H9 (cell line): ENCODE measurements around the gene CFAP61. TPM values are rescaled to one million over a fixed set of nuclear protein-coding genes. Genes with fewer than 3 reads are reported as not detected.

Experiments
- DNase-seq: peaks from one replicate; pipeline ENCODE4 v3.0.0-alpha.2; 2017
- H2AFZ ChIP-seq: one replicate; pipeline ENCODE4 v1.6.1; 2013; ENCODE audit warnings: mild to moderate bottlenecking, low read length, control low read depth, moderate library complexity
- H2AK5ac ChIP-seq: 2 replicates; pipeline ENCODE4 v1.6.1; 2013; ENCODE audit warnings: low read length, control low read depth, mixed read lengths; ENCODE audit not compliant: insufficient read length
- H2BK120ac ChIP-seq: one replicate; pipeline ENCODE4 v1.6.1; 2013; ENCODE audit warnings: low read depth, mild to moderate bottlenecking, low read length, control low read depth, inconsistent platforms; ENCODE audit not compliant: poor library complexity, severe bottlenecking
- H2BK12ac ChIP-seq: 2 replicates; pipeline ENCODE4 v1.6.1; 2013; ENCODE audit warnings: low read length, control low read depth, mixed read lengths, low read depth; ENCODE audit not compliant: insufficient read length
- H2BK15ac ChIP-seq: 2 replicates; pipeline ENCODE4 v1.6.1; 2013; ENCODE audit warnings: low read depth, low read length, control low read depth
- H2BK20ac ChIP-seq: one replicate; pipeline ENCODE4 v1.6.1; 2013; ENCODE audit warnings: low read depth, mild to moderate bottlenecking, low read length, control low read depth, inconsistent platforms; ENCODE audit not compliant: poor library complexity, severe bottlenecking
- H2BK5ac ChIP-seq: 2 replicates; pipeline ENCODE4 v1.6.1; 2013; ENCODE audit warnings: low read length, control low read depth, mixed read lengths; ENCODE audit not compliant: insufficient read length
- H3K14ac ChIP-seq: 2 replicates; pipeline ENCODE4 v1.6.1; 2013; ENCODE audit warnings: low read length, control low read depth; ENCODE audit not compliant: insufficient read depth
- H3K18ac ChIP-seq: 2 replicates; pipeline ENCODE4 v1.6.1; 2013; ENCODE audit warnings: low read depth, mild to moderate bottlenecking, mixed read lengths, low read length, control low read depth; ENCODE audit not compliant: insufficient read length
- H3K23ac ChIP-seq: 2 replicates; pipeline ENCODE4 v1.6.1; 2013; ENCODE audit warnings: low read length, control low read depth, mixed read lengths, low read depth; ENCODE audit not compliant: insufficient read length
- H3K23me2 ChIP-seq: 2 replicates; pipeline ENCODE4 v1.6.1; 2013; ENCODE audit warnings: low read depth, mild to moderate bottlenecking, mixed read lengths, low read length, control low read depth; ENCODE audit not compliant: insufficient read length, poor library complexity, severe bottlenecking
- H3K27ac ChIP-seq: 2 replicates; pipeline ENCODE4 v1.5.1; 2013; ENCODE audit warnings: low read length, control low read depth, mixed read lengths, low read depth; ENCODE audit not compliant: insufficient read length
- H3K27me3 ChIP-seq: 2 replicates; pipeline ENCODE4 v1.6.1; 2013; ENCODE audit warnings: low read length, control low read depth, inconsistent platforms; ENCODE audit not compliant: insufficient read depth
- H3K4ac ChIP-seq: 2 replicates; pipeline ENCODE4 v1.6.1; 2013; ENCODE audit warnings: low read depth, mild to moderate bottlenecking, control low read depth, inconsistent platforms, low read length, moderate library complexity
- H3K4me1 ChIP-seq: 2 replicates; pipeline ENCODE4 v1.6.1; 2013; ENCODE audit warnings: low read length, control low read depth, inconsistent platforms; ENCODE audit not compliant: insufficient read depth
- H3K4me2 ChIP-seq: 2 replicates; pipeline ENCODE4 v1.6.1; 2013; ENCODE audit warnings: low read length, control low read depth, mixed read lengths; ENCODE audit not compliant: insufficient read length, insufficient read depth
- H3K56ac ChIP-seq: 2 replicates; pipeline ENCODE4 v1.6.1; 2013; ENCODE audit warnings: low read depth, mild to moderate bottlenecking, mixed read lengths, low read length, control low read depth; ENCODE audit not compliant: insufficient read length
- H3K79me1 ChIP-seq: 2 replicates; pipeline ENCODE4 v1.6.1; 2013; ENCODE audit warnings: low read depth, mild to moderate bottlenecking, moderate library complexity, low read length, control low read depth, inconsistent platforms; ENCODE audit not compliant: insufficient read depth, poor library complexity, severe bottlenecking
- H3K79me2 ChIP-seq: 2 replicates; pipeline ENCODE4 v1.6.1; 2013; ENCODE audit warnings: low read length, control low read depth, inconsistent platforms; ENCODE audit not compliant: insufficient read depth
- H3K9ac ChIP-seq: 2 replicates; pipeline ENCODE4 v1.6.1; 2013; ENCODE audit warnings: low read length, control low read depth, mixed read lengths; ENCODE audit not compliant: insufficient read length; ENCODE audit errors: extremely low read depth
- H3K9me3 ChIP-seq: one replicate; pipeline ENCODE4 v1.6.1; 2013; ENCODE audit warnings: low read depth, low read length, inconsistent platforms; ENCODE audit not compliant: control insufficient read depth
- H3T11ph ChIP-seq: one replicate; pipeline ENCODE4 v1.6.1; 2013; ENCODE audit warnings: mild to moderate bottlenecking, low read length, control low read depth, inconsistent platforms
- H4K20me1 ChIP-seq: one replicate; pipeline ENCODE4 v1.6.1; 2013; ENCODE audit not compliant: control insufficient read depth, insufficient read length, insufficient read depth
- H4K5ac ChIP-seq: 2 replicates; pipeline ENCODE4 v1.6.1; 2013; ENCODE audit warnings: low read depth, mild to moderate bottlenecking, mixed read lengths, low read length, control low read depth; ENCODE audit not compliant: insufficient read length
- H4K8ac ChIP-seq: replicated peaks from 2 replicates; pipeline ENCODE4 v1.6.1; 2013; ENCODE audit warnings: low read length, control low read depth, mixed read lengths, low read depth; ENCODE audit not compliant: insufficient read length
- H4K91ac ChIP-seq: 2 replicates; pipeline ENCODE4 v1.6.1; 2013; ENCODE audit warnings: low read depth, mild to moderate bottlenecking, moderate library complexity, mixed read lengths, low read length, control low read depth; ENCODE audit not compliant: insufficient read length
- H3K27ac Mint-ChIP-seq, 3 experiments: 2 replicates in 2 of 3; 3 replicates in 1 of 3; pipeline ENCODE4 v1.8.0; 2020 to 2021; ENCODE audit warnings: mixed read lengths in 3 of 3, mild to moderate bottlenecking in 1 of 3, moderate library complexity in 1 of 3
- H3K27me3 Mint-ChIP-seq: 2 replicates; pipeline ENCODE4 v1.8.0; 2021; ENCODE audit warnings: low read depth, mild to moderate bottlenecking, moderate library complexity, mixed read lengths
- H3K36me3 Mint-ChIP-seq, 3 experiments: 2 replicates in 2 of 3; 3 replicates in 1 of 3; pipeline ENCODE4 v1.8.0; 2020 to 2021; ENCODE audit warnings: low read depth in 3 of 3, mixed read lengths in 3 of 3; ENCODE audit not compliant: insufficient read depth in 1 of 3
- H3K4me1 Mint-ChIP-seq, 2 experiments: 2 replicates each; pipeline ENCODE4 v1.8.0; 2020; ENCODE audit warnings: mixed read lengths in 2 of 2
- H3K4me3 Mint-ChIP-seq, 2 experiments: 2 replicates in 1 of 2; 3 replicates in 1 of 2; pipeline ENCODE4 v1.8.0; 2020 to 2021; ENCODE audit warnings: mild to moderate bottlenecking in 2 of 2, mixed read lengths in 2 of 2, moderate library complexity in 1 of 2
- H3K9me3 Mint-ChIP-seq, 2 experiments: 2 replicates in 1 of 2; 3 replicates in 1 of 2; pipeline ENCODE4 v1.8.0; 2020; ENCODE audit warnings: mild to moderate bottlenecking in 2 of 2, mixed read lengths in 2 of 2, moderate library complexity in 1 of 2
- WGBS: extraction: QIAGEN DNeasy Blood & Tissue Kit; methylation state at CpG from one replicate; pipeline ENCODE4 v1.1.7; 2013; ENCODE audit warnings: missing lambda C conversion rate, low lambda C conversion rate, mixed read lengths; ENCODE audit not compliant: insufficient read length; ENCODE audit errors: extremely low coverage; 5-methylcytosine and 5-hydroxymethylcytosine counted together
- total RNA-seq: library from RNA; stranded (reverse); gene quantifications from 2 replicates; pipeline ENCODE4 v1.2.1, GENCODE V29; 2021
- TF ChIP-seq, protein P1 (sequence below): fragments of 200-600 bp; sonication (generic); conservative IDR thresholded peaks from 3 replicates; pipeline ENCODE4 v1.8.0; 2021; ENCODE audit warnings: antibody characterized with exemption, mild to moderate bottlenecking

The CFAP61 gene
- total RNA-seq, 1 experiment from 2014 or later, result 0.44 TPM

DNA sequence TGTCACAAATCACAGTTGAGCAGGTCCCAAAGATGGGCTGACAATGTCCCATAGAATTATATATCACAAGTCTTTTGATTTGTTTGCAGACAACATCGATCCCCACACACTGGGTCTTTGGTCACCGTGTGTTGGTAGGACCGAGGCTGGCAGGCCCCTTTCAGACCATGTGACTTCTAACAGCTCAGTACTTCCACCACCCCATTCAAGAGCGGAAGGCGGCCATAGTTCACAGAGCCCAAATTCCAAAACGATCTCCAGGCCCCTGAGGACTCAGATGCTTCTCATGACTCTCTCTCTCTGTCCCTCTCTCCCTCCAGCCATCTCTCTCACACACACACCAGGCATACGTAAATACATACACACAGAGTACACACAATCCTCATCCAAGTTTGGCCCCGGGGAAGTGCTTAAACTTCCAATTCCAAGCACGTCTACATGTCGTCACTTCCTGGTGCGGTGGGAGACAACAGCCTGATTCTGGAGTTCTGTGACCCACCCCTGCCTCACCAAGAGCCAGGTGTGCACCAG is 159.7 kb downstream of the CFAP61 start:
- Histone ChIP-seq H3K14ac (no peak overlapping the region), H2BK20ac (no peak overlapping the region), H3K4ac (no peak overlapping the region), H3K27me3 (no peaks in the 10 kb centered on the region), H2BK120ac (no peak overlapping the region), H3K56ac (no peak overlapping the region), H3K23me2 (no peaks in the 10 kb centered on the region), H2AFZ (no peak overlapping the region), H4K91ac (no peak overlapping the region), H2AK5ac (no peak overlapping the region), H3K23ac (no peak overlapping the region), H2BK5ac (no peak overlapping the region), H3K4me2 (no peak overlapping the region), H3K27ac (no peak overlapping the region), H3K79me1 (no peaks in the 10 kb centered on the region), H3K4me1 (peaks cover 3% of the 10 kb centered on the region; the same call in 1 of the 2 replicates), H3K79me2 (no peaks in the 10 kb centered on the region), H3T11ph (no peak overlapping the region), H3K18ac (no peak overlapping the region), H2BK15ac (no peak overlapping the region), H4K20me1 (no peaks in the 10 kb centered on the region), H3K9me3 (no peaks in the 10 kb centered on the region), H3K9ac (no peak overlapping the region), H2BK12ac (no peak overlapping the region), H4K8ac (no peak overlapping the region), H4K5ac (no peak overlapping the region)
- WGBS, result no CpG with 5 or more reads among the region's 11 CpGs
- no peak overlapping the region for H3K4me3 Mint-ChIP-seq
- TF ChIP-seq, protein P1, sequence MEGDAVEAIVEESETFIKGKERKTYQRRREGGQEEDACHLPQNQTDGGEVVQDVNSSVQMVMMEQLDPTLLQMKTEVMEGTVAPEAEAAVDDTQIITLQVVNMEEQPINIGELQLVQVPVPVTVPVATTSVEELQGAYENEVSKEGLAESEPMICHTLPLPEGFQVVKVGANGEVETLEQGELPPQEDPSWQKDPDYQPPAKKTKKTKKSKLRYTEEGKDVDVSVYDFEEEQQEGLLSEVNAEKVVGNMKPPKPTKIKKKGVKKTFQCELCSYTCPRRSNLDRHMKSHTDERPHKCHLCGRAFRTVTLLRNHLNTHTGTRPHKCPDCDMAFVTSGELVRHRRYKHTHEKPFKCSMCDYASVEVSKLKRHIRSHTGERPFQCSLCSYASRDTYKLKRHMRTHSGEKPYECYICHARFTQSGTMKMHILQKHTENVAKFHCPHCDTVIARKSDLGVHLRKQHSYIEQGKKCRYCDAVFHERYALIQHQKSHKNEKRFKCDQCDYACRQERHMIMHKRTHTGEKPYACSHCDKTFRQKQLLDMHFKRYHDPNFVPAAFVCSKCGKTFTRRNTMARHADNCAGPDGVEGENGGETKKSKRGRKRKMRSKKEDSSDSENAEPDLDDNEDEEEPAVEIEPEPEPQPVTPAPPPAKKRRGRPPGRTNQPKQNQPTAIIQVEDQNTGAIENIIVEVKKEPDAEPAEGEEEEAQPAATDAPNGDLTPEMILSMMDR, result no peak
- no peak for DNase-seq
- H3K9me3 Mint-ChIP-seq, result no peaks in the 10 kb centered on the region
- H3K27ac Mint-ChIP-seq, result no peak overlapping the region
- H3K36me3 Mint-ChIP-seq, result no peaks in the 10 kb centered on the region; a peak in 1 of 7 replicates
- H3K27me3 Mint-ChIP-seq, result no peaks in the 10 kb centered on the region; the same call in 1 of the 2 replicates
- H3K4me1 Mint-ChIP-seq, result peaks cover 24% of the 10 kb centered on the region in 2 experiments
